Measurements from ENCODE around the gene LCE1D.

The LCE1D gene, protein sequence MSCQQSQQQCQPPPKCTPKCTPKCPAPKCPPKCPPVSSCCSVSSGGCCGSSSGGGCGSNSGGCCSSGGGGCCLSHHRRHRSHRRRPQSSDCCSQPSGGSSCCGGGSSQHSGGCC

DNA sequence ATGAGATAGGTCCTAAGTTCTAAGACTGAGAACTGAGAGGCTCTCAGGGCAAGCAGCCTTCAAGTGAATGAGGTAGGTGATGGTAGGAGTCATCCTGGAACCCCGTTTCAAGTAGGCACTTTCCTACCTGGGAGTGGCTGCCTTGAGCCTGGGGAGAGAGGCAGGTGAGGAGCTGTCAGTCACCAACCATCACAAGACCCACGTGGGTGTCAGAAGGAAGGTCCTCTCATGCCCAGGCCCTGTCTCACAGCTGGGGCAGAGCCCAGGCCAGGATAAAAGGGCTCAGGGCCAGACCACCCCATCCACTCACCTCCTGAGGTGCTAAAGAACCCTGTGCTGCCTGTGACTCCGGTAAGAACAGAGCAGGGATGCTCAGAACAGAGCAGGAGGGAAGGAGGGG lies at the start of gene LCE1D:
Gene LCE1D (plus strand): TSS at position 301 of the 400 bp plus-strand sequence. CDS start 1,074 bp downstream, outside the sequence.
- DNase-seq: no peak

DNA sequence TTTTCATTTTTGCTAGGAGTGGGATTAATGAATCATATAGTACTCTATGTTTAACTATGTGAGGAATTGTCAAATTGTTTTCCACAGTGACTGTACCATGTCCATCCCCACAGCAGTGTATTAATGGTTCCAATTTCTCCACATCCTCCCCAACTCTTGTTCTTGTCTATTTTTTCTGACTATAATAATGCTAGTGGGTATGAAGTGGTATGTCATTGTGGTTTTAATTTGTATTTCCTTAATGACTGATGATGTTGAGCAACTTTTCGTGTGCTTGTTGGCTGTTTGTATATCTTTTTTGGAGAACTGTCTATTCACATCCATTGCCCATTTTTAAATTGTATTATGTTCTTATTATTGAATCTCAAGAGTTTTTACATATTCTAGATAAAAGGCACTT lies 48.7 kb upstream of the LCE1D start:
- DNase-seq: no peak

GRCh38 chr1:152752225-152752624 lies 44.3 kb upstream of the LCE1D start:
- no peak for DNase-seq

DNA sequence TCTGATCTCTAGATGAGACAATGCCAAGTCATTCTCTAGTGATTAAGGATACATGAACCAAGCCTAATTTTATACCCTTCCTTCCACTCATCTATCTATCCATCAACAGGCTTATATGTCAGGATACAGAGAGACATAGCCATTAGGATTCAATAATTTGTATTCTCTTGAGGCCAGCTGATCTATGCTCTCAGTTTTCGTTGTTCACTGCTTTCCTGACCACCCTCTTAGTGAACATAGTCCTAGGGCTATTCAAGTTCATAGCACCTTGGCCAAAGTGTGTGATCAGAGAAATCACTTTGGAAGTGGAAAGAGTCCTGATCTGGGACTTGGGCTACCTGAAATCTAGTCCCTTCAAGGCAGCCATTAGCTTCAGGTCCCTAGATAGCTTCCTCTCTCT lies 42.9 kb upstream of the LCE1D start:
- no peak for DNase-seq

DNA sequence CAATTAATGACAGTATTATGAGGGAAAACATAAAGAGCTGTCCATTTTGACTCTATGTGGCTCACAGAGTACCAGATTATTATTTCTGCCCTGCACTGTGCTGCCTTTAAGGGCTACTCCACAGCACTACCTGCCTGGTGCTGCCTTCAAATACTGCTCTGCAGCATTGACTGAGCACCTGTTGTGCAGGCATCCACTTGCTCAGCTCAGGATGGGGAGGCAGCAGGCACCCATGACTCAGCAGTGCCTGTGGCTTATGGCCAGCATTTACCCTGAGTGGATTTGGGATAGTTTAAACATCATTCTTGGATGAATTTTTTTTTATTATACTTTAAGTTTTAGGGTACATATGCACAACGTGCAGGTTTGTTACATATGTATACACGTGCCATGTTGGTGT lies 39.6 kb upstream of the LCE1D start:
- no peak for DNase-seq

DNA sequence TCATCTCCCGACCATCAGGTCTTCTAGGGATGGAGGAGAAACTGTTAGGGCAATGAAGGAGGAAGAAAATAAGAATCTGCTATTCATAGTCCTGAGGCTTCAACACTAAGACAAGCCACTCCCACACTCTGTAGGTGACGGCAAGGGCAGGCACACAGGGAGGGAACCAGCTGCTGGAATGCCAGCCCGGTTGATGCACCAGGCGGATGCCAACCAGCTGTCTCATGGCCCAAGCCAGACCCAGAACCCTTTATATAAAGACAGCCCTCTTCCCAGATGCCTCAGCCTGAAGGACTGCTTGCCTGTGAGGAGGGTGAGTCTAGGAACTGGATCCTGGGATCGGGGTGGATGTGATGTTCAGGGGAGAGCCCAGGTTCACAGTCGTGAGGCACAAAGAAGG lies 38.8 kb upstream of the LCE1D start, which contains the start of gene KPRP:
Gene KPRP (plus strand): TSS at position 279 of the 400 bp plus-strand sequence. CDS start 1,564 bp downstream, outside the sequence.
- DNase-seq: no peak

DNA sequence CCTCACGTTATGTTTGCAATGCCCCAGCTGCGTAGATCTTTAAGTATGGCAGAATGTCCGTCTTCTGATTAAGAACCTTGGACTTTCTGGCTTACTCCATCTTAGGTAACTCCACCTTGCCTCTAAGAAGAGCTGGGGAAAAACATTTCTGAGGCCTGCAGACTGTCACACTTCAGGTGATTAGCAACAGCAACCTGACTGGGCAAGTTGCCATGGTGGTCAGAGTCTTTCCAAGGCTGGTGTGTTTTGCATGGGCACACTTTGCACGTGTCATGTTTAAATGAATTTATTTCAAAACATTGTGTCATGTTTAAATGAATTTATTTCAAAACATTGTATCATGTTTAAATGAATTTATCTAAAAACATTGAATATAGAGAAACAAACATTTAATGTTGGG lies 37.9 kb upstream of the LCE1D start:
- no peak for DNase-seq

- DNase-seq: no peak
These were observed 36.9 kb upstream of the LCE1D start for GRCh38 chr1:152759453-152760173.

GRCh38 chr1:152760551-152761190 lies 35.9 kb upstream of the LCE1D start:
- DNase-seq: no peak

- no peak for DNase-seq
These were observed 34.8 kb upstream of the LCE1D start for GRCh38 chr1:152761609-152762213.

DNA sequence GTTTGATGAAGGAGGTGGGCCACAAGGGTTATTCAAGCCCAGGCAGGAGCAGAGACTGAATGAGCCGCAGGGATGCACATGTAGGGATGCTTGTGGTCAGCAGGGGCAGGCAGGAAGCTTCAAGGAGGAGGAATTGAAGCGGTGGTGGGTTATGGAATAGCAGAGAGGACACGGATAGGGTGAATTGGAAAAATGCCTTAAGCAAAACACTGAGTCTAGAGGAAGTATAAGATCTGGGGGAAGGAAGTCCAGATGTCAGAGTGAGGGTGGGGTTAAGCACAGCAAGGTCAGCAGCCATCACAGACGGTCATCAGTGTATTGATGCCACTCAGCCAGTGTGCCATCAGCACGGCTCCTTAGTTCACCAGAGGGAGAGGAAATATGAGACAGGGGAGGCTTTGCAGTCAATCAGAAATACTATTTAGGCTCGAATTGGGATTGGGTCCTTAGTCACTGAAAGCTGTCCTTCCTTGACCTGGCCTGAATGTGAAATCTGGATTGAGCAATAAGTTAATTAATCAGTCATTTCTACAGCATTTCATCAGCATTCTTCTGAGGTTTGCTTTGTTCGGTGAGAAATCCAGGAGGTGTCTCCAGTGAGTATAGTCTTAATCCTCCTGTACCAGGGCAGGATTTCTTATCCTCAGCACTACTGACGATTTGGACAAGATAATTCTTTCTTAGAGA lies 27.5 kb upstream of the LCE1D start:
- DNase-seq: no peak

- no peak for DNase-seq
These were observed 26.1 kb upstream of the LCE1D start for GRCh38 chr1:152770411-152770810.

DNA sequence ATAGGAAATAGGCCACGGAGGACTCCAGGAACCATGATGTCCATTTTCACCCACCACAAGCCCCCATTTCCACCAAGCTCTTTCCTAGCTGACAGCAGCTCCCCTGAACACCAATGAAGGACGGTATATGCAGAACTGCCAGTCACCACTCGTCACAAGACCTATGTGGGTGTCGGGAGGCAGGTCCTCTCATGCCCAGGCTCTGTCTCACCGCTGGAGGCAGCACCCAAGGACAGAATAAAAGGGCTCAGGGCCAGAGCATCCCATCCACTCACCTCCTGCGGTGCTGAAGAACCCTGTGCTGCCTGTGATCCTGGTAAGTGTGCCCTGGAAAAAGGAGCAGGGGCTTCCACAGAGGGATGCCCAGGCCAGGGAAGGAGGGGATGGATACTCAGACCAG lies 21.6 kb upstream of the LCE1D start, which contains the start of gene LCE1F:
Gene LCE1F (plus strand): TSS at position 266 of the 400 bp plus-strand sequence. CDS start 1,232 bp downstream, outside the sequence.
- DNase-seq: no peak

- DNase-seq: no peak
These were observed 20.2 kb upstream of the LCE1D start for GRCh38 chr1:152776361-152776760.

- DNase-seq: no peak
These were observed 18.9 kb upstream of the LCE1D start for GRCh38 chr1:152777510-152778137.

DNA sequence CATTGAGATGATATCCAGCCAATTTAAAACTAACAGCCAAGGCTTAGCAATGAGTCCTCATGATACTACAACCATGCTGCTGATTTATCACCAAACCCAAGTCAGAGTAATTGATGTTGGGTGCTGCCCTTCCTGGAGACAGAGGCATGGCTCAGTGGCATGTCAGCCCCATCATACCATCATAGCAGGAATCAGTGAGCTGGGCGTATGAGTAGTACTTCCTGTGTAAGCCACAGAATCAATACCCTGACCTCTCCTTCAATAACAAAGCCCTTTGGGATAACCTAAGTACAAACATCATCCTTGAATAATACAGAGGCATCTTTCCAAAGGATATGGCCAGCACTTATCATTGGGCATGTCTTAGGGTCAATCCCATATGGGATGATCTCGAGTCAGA lies 13.4 kb upstream of the LCE1D start:
- DNase-seq: no peak

- no peak for DNase-seq
These were observed 10.4 kb upstream of the LCE1D start, which contains the start of gene LCE1E for GRCh38 chr1:152786077-152786476. Gene LCE1E (plus strand): TSS chr1:152786257. CDS start chr1:152787300, 1,043 bp downstream.

GRCh38 chr1:152795686-152796085 lies 835 bp upstream of the LCE1D start:
- no peak for DNase-seq

DNA sequence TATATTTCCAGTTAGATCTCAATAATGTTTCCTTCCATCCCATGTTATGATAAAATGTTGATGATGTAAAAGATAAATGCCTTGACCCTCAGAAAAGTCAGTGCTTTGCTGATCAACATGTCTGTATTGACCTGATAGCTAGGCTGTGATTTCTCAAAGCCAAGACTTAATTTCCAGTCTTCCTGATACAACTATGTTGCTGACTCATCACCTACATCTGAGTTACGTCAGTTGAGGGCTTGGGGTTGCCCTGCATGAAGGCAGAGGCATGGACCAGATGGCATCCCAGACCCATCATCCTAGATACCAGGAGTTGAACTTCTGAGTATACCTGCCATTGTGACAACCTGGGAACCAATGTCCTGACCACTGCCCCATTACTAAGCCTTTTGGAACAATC lies 4.8 kb downstream of the LCE1D start:
- DNase-seq: no peak

- DNase-seq: no peak
These were observed 10.1 kb downstream of the LCE1D start, which contains the start of gene LCE1C for GRCh38 chr1:152806576-152806975. Gene LCE1C (minus strand): TSS chr1:152806651. CDS start chr1:152805478, 1,173 bp downstream.

DNA sequence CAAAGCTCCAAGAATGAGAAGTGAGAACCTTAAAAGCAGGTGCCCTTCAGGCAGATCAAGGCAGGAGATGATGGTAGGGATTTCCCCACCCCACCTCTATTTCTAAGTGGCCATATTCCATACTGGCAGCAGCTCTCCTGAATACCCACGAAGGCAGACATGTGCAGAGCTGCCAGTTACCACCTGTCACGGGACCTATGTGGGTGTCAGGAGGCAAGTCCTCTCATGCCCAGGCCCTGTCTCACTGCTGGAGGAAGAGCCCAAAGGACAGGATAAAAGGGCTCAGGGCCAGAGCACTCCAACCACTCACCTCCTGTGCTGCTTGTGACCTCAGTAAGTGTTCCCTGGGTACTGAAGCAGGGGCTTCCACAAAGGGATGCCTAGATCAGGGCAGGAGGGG lies 14.5 kb downstream of the LCE1D start:
- DNase-seq: no peak

- no peak for DNase-seq
These were observed 15.2 kb downstream of the LCE1D start, which contains the start of gene LCE1B for GRCh38 chr1:152811671-152812070. Gene LCE1B (plus strand): TSS chr1:152811971. CDS start chr1:152812447, 476 bp downstream.

All from SHP77 treated with DMSO at 0.1 percent for 48 hours (cell line).